ENCODE data around the gene PRKAR1B.
"Not testable (repeated sequence)": the region's sequence is repeated elsewhere in the genome, so short reads cannot be mapped to it uniquely, and the experiment has no call there.

PRKAR1B gene

DNA sequence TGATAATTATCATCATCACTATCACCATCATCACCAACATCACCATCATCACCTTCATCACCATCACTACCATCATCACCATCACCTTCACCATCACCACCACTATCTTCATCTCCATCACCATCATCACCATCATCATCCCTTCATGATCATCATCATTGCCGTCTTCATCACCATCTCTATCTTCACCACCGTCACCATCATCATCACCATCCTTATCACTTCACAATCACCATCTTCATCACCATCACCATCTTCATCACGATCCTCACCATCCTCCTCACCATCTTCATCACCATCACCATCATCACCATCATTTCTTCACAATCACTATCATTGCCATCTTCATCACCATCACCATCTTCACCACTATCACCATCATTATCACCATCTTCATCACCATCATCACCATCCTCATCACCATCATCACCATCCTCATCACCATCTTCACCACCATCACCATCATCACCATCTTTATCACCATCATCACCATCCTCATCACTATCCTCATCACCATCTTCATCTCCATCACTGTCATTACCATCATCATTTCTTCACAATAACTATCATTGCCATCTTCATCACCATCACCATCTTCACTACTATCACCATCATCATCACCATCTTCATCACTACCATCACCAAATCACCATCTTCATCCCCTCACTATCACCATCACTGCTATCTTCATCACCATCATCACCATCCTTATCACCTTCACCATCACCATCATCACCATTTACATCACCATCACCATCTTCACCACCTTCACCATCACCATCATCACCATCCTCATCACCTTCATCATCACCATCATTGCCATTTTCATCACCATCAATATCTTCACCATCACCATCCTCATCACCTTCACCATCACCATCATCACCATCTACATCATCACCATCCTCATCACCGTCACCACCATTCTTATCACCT, 73.0 kb downstream of the PRKAR1B start:
- H3K79me2 ChIP-seq (ENCODE audit: insufficient read depth, low read length): no peaks in the 10 kb centered on the region
- no peaks in the 10 kb centered on the region for H3K9me2 ChIP-seq (replicated peaks; ENCODE audit: low read depth, low read length)
- no peak overlapping the region for H2AFZ ChIP-seq (ENCODE audit: low read length)
- no peaks in the 10 kb centered on the region for H3K36me3 ChIP-seq (ENCODE audit: insufficient read depth, low read length)
- H3F3A ChIP-seq (ENCODE audit: low read depth): no peaks in the 10 kb centered on the region
- H3K9me3 ChIP-seq (ENCODE audit: insufficient read depth, low read depth, low read length): peaks cover 26% of the 10 kb centered on the region; the same call in 1 of the 2 replicates
- no peak overlapping the region for H3K4me2 ChIP-seq (ENCODE audit: low read depth, low read length, poor library complexity, severe bottlenecking)
- no peaks in the 10 kb centered on the region for H3K4me1 ChIP-seq (ENCODE audit: insufficient read depth, low read length, poor library complexity, severe bottlenecking)
- TF ChIP-seq, protein P1, sequence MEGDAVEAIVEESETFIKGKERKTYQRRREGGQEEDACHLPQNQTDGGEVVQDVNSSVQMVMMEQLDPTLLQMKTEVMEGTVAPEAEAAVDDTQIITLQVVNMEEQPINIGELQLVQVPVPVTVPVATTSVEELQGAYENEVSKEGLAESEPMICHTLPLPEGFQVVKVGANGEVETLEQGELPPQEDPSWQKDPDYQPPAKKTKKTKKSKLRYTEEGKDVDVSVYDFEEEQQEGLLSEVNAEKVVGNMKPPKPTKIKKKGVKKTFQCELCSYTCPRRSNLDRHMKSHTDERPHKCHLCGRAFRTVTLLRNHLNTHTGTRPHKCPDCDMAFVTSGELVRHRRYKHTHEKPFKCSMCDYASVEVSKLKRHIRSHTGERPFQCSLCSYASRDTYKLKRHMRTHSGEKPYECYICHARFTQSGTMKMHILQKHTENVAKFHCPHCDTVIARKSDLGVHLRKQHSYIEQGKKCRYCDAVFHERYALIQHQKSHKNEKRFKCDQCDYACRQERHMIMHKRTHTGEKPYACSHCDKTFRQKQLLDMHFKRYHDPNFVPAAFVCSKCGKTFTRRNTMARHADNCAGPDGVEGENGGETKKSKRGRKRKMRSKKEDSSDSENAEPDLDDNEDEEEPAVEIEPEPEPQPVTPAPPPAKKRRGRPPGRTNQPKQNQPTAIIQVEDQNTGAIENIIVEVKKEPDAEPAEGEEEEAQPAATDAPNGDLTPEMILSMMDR (conservative IDR thresholded peaks at IDR 0.05; ENCODE audit: low read length): no peak
- TF ChIP-seq EZH2phosphoT487 (IDR thresholded peaks at IDR 0.05; ENCODE audit: borderline replicate concordance): no peak
- no peaks in the 10 kb centered on the region for H3K27me3 ChIP-seq (ENCODE audit: insufficient read depth, low read length, poor library complexity, severe bottlenecking)
- no peak overlapping the region for H3K9ac ChIP-seq (ENCODE audit: low read depth, low read length, poor library complexity, severe bottlenecking)
- no peak overlapping the region for H3K4me3 ChIP-seq (ENCODE audit: low read length, poor library complexity, severe bottlenecking)
- no peaks in the 10 kb centered on the region for H4K20me1 ChIP-seq (ENCODE audit: insufficient read depth, low read length, poor library complexity, severe bottlenecking)

GRCh38 chr7:652881-653280, 74.2 kb downstream of the PRKAR1B start:
- Histone ChIP-seq H3K4me2 (ENCODE audit: low read depth, low read length, poor library complexity, severe bottlenecking) (no peak overlapping the region), H2AFZ (ENCODE audit: low read length) (no peak overlapping the region), H3K36me3 (ENCODE audit: insufficient read depth, low read length) (no peaks in the 10 kb centered on the region), H3K27me3 (ENCODE audit: insufficient read depth, low read length, poor library complexity, severe bottlenecking) (no peaks in the 10 kb centered on the region), H3K9me2 (replicated peaks; ENCODE audit: low read depth, low read length) (no peaks in the 10 kb centered on the region), H3F3A (ENCODE audit: low read depth) (no peaks in the 10 kb centered on the region), H3K9ac (ENCODE audit: low read depth, low read length, poor library complexity, severe bottlenecking) (no peak overlapping the region), H3K9me3 (ENCODE audit: insufficient read depth, low read depth, low read length) (peaks cover 26% of the 10 kb centered on the region; the same call in 1 of the 2 replicates), H4K20me1 (ENCODE audit: insufficient read depth, low read length, poor library complexity, severe bottlenecking) (no peaks in the 10 kb centered on the region), H3K4me3 (ENCODE audit: low read length, poor library complexity, severe bottlenecking) (no peak overlapping the region), H3K4me1 (ENCODE audit: insufficient read depth, low read length, poor library complexity, severe bottlenecking) (no peaks in the 10 kb centered on the region), H3K79me2 (ENCODE audit: insufficient read depth, low read length) (no peaks in the 10 kb centered on the region)
- TF ChIP-seq, protein P1 (conservative IDR thresholded peaks at IDR 0.05; ENCODE audit: low read length): no peak
- TF ChIP-seq EZH2phosphoT487 (IDR thresholded peaks at IDR 0.05; ENCODE audit: borderline replicate concordance): no peak

DNA sequence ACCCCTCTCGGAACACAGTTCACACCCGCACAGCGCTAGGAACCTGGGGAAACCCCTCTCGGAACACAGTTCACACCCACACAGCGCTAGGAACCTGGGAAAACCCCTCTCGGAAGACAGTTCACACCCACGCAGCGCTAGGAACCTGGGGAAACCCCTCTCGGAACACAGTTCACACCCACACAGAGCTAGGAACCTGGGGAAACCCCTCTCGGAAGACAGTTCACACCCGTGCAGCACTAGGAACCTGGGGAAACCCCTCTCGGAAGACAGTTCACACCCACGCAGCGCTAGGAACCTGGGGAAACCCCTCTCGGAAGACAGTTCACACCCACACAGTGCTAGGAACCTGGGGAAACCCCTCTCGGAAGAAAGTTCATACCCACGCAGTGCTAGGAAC, 74.9 kb downstream of the PRKAR1B start:
- H3K9me3 ChIP-seq (ENCODE audit: insufficient read depth, low read depth, low read length): peaks cover 26% of the 10 kb centered on the region; the same call in 1 of the 2 replicates
- not testable (repeated sequence) for H3F3A ChIP-seq (ENCODE audit: low read depth); H3K79me2 ChIP-seq (ENCODE audit: insufficient read depth, low read length); H3K4me3 ChIP-seq (ENCODE audit: low read length, poor library complexity, severe bottlenecking); H3K4me2 ChIP-seq (ENCODE audit: low read depth, low read length, poor library complexity, severe bottlenecking); H3K9ac ChIP-seq (ENCODE audit: low read depth, low read length, poor library complexity, severe bottlenecking); H3K27me3 ChIP-seq (ENCODE audit: insufficient read depth, low read length, poor library complexity, severe bottlenecking); H2AFZ ChIP-seq (ENCODE audit: low read length); H3K36me3 ChIP-seq (ENCODE audit: insufficient read depth, low read length); H3K4me1 ChIP-seq (ENCODE audit: insufficient read depth, low read length, poor library complexity, severe bottlenecking); H4K20me1 ChIP-seq (ENCODE audit: insufficient read depth, low read length, poor library complexity, severe bottlenecking); H3K9me2 ChIP-seq (replicated peaks; ENCODE audit: low read depth, low read length)

Data from Loucy (cell line).